Globus pallidus (tissue), 1 donor: ENCODE data around the gene DIP2C.
"Not testable (repeated sequence)": the region's sequence is repeated elsewhere in the genome, so short reads cannot be mapped to it uniquely, and the experiment has no call there.

Experiments
- DNase-seq: peaks from one replicate; pipeline ENCODE4 v3.0.0-alpha.2; 2015; ENCODE audit warnings: low spot score

DIP2C gene

GRCh38 chr10:271201-271600 is 418.3 kb downstream of the DIP2C start:
- no peak for DNase-seq

DNA sequence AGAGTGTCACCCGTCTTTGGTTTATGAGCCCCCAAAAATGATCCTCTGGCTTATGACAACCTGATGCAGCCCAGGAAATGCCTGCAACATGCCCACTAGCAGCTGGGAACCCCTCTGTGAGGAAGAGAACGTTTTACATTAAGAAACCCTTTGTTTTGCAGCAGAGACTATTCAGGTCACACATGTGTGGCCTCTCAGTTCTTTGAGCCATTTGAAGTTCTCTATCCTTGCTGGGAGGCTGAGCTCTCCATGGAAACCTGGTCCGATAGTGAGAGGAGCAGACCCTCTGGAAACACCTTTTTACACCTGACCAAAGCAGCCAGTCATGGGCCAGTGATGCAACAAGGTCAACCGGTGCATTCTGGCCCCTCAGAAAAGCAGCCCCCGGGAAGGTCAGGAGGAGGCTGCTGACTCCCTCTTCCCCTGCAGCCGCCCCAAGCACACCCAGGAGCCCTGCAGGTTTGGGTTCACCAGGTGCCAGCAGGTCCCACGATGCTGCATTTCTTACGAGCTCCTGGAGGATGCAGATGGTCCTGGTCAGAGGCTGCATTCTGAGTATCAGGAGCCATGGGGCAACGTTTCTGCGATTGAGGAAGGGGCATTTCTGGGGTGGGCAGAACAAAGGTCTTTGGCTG is 419.9 kb downstream of the DIP2C start:
- no peak for DNase-seq

- no peak for DNase-seq
These were observed 421.8 kb downstream of the DIP2C start for GRCh38 chr10:267705-268104.

DNA sequence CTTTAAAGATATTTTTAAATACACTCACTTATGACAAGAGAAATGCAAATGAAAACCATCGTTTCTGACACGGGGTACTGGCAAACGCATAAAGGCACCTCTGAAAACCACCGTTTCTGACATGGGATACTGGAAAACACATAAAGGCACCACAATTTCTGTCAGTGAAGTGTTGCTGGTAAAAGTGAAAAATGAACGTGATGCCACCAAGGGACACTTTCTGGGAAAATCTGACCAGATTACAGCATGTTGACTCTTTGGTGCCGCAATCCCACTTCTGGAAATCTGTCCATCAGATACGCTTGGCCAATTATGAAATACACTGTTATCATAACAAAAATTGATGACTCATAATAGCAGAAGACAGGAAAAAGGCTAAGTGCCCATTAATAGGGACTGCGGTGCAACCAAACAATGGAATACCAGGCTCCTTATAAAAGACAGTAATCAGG is 422.5 kb downstream of the DIP2C start:
- DNase-seq, result no peak

DNA sequence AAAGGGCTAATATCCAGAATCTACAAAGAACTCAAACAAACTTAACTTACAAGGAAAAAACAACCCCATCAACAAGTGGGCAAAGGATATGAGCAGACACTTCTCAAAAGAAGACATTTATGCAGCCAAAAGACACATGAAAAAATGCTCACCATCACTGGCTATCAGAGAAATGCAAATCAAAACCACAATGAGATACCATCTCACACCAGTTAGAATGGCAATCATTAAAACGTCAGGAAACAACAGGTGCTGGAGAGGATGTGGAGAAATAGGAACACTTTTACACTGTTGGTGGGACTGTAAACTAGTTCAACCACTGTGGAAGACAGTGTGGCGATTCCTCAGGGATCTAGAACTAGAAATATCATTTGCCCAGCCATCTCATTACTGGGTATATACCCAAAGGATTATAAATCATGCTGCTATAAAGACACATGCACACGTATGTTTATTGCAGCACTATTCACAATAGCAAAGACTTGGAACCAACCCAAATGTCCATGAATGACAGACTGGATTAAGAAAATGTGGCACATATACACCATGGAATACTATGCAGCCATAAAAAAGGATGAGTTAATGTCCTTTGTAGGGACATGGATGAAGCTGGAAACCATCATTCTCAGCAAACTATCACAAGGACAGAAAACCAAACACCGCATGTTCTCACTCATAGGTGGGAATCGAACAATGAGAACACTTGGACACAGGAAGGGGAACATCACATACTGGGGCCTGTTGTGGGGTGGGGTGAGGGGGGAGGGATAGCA is 423.5 kb downstream of the DIP2C start:
- not testable (repeated sequence) for DNase-seq

DNA sequence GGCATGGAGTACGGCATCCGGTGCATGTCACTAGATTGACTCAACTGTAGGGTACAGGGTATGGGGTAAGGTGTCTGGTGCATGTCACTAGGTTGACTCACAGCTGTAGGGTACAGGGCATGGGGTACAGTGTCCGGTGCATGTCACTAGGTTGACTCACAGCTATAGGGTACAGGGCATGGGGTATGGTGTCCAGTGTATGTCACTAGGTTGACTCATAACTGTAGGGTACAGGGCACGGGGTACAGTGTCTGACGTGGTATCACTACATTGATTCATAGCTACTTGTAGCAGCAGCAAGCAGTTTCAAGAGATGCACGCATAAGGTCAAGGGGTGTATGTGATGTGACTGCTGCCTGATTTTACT is 424.4 kb downstream of the DIP2C start:
- not testable (repeated sequence) for DNase-seq

DNA sequence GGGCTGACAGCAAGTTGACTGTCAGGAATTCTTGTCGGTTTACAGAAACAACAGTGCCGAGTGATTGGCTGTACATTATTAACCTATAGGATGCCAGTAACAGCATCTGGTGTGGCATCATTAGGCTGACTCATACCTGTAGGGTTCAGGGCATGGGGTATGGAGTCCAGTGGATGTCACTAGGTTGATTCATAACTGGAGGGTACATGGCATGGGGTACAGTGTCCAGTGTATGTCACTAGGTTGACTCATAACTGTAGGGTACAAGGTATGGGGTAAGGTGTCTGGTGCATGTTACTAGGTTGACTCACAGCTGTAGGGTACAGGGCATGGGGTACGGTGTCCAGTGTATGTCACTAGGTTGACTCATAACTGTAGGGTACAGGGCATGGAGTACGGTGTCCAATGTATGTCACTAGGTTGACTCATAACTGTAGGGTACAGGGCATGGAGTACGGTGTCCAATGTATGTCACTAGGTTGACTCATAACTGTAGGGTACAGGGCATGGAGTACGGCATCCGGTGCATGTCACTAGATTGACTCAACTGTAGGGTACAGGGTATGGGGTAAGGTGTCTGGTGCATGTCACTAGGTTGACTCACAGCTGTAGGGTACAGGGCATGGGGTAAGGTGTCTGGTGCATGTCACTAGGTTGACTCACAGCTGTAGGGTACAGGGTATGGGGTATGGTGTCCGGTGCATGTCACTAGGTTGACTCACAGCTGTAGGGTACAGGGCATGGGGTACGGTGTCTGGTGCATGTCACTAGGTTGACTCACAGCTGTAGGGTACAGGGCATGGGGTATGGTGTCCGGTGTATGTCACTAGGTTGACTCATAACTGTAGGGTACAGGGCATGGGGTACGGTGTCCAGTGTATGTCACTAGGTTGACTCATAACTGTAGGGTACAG is 425.1 kb downstream of the DIP2C start:
- DNase-seq, result not testable (repeated sequence)

- no peak for DNase-seq
These were observed 428.5 kb downstream of the DIP2C start for GRCh38 chr10:260819-261429.

- DNase-seq, result no peak
These were observed 437.4 kb downstream of the DIP2C start for GRCh38 chr10:251982-252582.

DNA sequence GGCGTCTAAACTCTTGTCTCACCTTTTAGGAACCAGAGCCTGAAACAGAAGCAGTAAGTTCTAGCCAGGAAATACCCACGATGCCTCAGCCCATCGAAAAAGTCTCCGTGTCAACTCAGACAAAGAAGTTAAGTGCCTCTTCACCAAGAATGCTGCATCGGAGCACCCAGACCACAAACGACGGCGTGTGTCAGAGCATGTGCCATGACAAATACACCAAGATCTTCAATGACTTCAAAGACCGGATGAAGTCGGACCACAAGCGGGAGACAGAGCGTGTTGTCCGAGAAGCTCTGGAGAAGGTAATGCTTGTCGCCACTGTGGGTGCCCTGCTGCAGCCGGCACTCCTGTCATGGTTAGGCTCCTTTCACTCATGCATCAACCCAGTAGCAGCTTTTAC is 441.2 kb downstream of the DIP2C start:
- DNase-seq, result no peak

DNA sequence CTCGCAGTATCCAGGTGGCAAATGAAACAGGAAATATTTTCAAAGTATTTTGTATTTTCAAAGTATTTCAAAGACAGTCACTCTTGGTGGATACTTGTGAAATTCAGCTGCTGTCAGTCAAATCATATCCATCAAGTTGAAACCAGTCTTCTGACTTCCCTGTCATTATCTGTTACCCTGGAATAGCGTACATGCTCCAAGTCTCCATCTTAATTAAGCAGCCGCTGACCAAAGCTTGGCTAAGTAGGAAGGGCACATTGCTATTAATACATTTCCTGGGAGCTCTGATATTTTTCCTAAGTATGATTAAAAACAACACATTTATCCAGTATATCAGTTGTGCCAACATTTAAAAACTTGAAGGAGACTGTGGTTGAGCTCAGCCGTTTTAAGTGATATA is 442.0 kb downstream of the DIP2C start:
- DNase-seq, result no peak

GRCh38 chr10:246431-246830 is 443.0 kb downstream of the DIP2C start:
- no peak for DNase-seq

- DNase-seq, result peak; percentile 70
These were observed 445.2 kb downstream of the DIP2C start for GRCh38 chr10:244227-244626.

DNA sequence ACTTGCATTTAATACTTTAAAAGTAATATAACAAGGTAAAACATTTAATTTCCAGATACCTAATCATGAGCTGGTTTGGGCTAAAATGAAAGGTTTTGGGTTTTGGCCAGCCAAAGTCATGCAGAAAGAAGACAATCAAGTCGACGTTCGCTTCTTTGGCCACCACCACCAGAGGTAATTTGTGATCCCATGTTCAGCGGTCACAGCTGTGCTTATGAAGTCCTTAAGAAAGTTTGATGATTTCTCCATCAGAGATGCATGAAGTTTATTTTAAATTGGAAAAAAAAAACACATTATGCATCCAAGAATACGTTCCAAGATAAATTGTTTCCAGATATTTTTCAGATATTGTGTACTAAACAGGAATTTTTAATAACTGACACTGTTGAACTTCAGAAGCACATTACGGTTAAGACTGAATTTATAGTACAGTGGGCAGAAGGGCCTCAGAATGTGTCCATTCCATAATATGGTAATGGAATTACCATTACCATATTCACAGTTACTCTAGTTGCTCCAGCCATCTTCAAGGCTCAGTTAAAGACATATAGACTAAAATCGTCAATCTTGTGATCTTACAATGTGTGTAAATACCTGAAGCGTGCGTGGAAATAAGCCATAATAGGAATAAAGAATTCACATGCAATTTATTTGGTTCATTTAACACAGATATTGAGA is 447.4 kb downstream of the DIP2C start:
- no peak for DNase-seq

DNA sequence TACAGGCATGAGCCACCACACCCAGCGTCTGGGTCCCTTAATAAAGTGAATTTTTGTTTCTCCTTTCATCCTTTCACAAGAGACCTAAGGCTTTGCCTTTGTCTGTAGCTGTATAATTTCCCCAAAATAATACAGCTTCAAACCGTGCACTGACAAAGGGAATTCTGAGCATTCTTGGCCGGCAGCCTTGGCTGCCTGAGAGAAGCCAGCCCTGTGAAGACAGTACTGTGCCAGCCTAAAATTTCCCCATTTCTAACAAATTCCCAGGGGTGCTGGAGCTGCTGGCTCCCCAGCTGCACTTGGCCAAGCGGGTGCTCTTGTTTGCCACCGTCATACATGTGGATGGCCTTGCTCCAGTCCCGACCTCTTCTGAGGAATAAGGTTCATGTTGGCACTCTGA is 448.0 kb downstream of the DIP2C start:
- peak; percentile 56 for DNase-seq

DNA sequence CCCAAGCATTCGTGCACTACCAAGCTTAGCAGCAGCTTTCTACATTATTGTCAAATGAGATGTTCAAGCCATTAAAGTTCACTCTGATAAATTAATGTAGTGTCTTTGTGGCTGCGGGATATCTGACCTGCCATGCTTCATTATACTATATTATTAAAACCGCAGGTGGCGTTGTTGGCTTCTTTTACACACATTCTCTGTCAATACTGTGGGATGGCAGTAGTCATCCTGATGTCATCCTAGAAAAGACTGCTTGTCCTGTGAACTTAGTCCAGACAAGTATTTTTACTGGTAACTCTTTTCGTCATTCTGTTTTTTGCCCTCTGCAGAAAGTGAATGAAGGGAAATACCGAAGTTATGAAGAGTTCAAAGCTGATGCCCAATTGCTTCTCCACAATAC is 450.4 kb downstream of the DIP2C start:
- no peak for DNase-seq

DNA sequence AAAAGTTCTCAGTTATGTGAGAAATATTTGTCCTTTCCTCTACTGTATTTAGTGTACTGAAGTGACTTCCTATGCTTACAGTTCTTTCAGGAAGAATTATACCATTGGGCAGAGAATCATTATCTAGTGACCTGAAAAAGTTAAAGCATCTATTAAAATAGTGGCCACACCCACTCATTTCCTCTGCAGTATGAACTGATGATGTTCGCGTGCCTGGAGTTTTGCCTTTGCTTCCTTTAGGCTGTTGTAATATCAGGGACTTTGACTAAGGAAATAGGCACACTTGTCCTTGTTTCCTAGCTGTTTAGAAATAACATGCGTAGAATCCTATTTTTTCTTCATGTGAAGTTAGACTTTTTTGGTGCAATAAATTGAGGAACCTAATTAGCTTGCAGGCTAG is 453.6 kb downstream of the DIP2C start:
- no peak for DNase-seq

GRCh38 chr10:234708-235406 is 454.6 kb downstream of the DIP2C start:
- no peak for DNase-seq

GRCh38 chr10:232878-233277 is 456.6 kb downstream of the DIP2C start:
- DNase-seq, result no peak

DNA sequence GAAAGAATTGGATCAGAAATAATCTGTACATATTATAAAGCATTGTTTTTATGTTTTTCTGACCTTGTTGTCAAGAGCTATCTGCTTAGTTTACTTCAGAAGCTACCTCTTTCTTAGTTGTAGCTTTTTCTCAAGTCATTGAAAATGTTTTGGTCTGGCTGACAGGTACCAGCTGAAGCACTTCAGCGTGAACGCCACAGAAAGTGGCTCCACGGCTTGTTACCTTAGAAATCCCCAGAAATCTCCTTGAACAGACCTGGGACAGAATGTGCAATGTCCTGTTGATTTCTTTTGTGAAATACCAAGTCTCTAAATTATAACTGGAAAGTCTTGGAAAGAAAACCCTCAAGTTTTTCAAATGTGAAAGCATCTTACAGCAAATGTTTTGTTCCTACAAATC is 457.4 kb downstream of the DIP2C start:
- no peak for DNase-seq

- no peak for DNase-seq
These were observed 458.7 kb downstream of the DIP2C start for GRCh38 chr10:230758-231157.
